GM19193 (cell line): ENCODE measurements around the gene TXNDC16.

Experiments used
- POLR2A ChIP-seq: IDR thresholded peaks from 4 replicates; pipeline ENCODE4 v1.6.1; 2011; ENCODE audit not compliant: insufficient read depth, insufficient read length; ENCODE audit errors: extremely low read depth

TXNDC16 gene

DNA sequence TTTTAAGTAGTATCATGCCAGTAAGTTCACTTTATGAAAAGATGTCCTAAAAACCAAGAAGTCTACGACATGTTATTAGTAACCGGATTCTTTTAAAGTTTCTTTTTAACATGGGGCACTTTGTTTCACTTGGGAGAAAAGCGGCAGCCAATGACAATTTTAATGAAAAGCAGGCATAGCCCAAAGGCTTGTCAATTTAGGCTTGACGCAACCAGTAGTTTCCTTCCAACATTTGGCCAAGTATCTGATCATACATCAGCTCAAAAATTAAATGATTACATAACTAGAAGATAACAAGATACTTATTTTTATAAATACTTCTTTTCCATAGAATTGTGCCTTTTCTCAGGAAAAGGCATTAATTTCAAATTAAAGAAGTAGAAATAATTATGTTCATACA, 112.8 kb downstream of the TXNDC16 start:
- no peak for TF ChIP-seq POLR2A

- TF ChIP-seq POLR2A = no peak
These were observed 117.3 kb downstream of the TXNDC16 start for GRCh38 chr14:52434955-52435354.

DNA sequence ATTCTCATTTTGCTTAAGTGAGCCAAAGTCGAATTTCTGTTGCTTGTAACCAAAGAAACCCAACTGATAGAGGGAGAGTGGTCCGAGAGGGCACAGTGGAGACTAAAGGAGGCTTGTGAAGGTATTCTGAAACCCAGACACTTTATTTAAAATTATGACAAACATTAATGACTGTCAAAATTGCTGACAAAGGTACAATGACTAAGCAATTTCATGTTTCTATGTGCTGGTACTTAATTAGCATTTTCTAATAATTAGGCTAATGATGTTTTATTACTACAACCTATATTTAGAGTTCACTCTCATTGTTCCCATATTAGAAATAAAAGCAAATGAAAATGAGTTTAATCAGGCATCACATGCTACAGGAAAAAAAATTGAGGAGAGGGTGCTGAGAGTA, 121.8 kb downstream of the TXNDC16 start:
- TF ChIP-seq POLR2A = no peak

DNA sequence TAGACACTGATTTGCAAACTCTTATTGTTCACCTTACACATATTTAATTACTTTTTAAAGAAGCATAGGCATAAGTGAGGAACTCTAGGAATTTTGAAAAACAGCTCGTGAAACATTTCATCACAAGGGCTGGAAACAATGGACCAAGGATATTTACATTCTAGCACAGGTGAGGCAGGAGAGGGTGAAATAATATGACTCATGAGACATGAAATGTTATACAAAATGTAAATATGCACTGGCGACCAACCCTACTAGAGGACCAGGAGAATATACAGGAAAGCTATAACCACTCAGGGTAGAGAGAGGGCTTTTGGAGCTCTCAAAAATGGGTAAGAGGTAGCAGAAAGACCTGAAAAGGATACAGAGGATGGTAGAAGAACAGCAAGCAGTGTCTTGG, 122.9 kb downstream of the TXNDC16 start:
- no peak for TF ChIP-seq POLR2A

GRCh38 chr14:52427460-52427859, 124.8 kb downstream of the TXNDC16 start:
- TF ChIP-seq POLR2A = no peak

- no peak for TF ChIP-seq POLR2A
These were observed 129.5 kb downstream of the TXNDC16 start for GRCh38 chr14:52422650-52423356.

- TF ChIP-seq POLR2A = no peak
These were observed 135.2 kb downstream of the TXNDC16 start for GRCh38 chr14:52417139-52417538.

- no peak for TF ChIP-seq POLR2A
These were observed 138.4 kb downstream of the TXNDC16 start for GRCh38 chr14:52413729-52414408.

DNA sequence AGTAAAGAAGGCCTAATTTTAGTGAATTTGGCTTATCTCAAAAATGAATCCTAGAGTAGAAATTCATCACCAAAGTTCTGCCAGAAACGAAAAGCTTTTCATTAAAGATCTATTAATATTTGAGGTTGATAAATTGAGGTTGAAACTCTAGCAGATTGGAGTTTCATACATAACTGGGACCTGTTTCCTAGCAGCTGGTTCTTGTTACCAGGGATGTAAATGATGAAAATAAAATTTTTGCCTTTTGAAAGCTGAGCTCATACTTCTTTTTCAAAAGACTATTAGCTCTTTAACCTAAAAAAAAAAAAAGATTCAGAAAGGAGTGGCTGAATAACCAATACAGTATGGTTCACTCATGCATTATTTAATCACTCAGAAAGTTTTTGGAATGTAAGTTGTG, 139.9 kb downstream of the TXNDC16 start:
- no peak for TF ChIP-seq POLR2A

DNA sequence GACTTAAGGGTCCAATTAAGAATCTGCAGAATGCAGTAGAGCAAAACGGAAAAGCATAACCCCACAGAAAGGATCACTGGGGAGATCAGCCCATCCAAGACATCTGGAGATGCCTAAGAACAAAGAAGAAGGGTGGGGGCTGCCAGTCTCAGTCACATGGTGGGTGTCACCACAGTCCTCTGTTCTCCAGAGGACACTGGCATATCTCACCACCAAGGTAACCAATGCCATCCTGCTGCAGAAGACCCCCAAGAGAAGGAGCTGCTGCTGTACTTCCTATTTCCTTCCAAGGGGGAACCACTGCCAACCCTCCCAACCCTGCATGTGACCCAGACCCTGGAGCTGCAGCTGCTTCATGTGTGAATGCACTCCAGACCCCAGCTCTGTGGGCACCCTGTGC, 147.0 kb downstream of the TXNDC16 start:
- no peak for TF ChIP-seq POLR2A

DNA sequence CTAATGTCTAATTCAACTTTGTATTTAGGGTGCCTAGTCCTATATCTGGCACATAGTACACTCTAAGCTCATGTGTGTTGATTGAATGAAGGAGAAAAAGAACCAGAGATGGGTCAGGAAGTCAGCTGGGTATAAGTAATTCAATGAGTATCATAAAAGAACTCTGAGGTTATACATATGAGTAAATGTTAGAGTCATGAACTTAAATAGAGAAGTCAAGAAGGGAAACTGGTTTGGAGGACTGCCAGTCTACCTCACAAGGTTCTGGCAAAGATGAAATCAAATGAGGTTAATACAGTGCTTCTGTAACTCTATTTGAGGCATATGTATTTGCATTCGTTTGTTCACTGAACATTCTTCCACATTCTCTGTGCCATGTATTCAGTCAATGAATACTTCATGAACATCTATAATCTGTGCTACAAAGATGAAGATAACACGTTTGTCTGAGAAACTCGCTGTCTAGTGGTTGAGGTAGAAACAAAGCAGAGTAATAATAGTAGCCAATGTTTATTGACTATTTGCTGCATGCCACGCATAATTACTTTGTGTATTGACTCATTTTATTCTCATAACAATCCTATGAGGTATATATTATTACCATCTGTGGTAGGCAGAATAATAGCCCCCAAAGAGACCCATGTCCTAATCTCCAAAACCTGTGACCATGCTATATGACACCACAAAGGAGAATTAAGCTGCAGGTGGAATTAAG, 149.3 kb downstream of the TXNDC16 start:
- no peak for TF ChIP-seq POLR2A

GRCh38 chr14:52400846-52401245, 151.5 kb downstream of the TXNDC16 start:
- TF ChIP-seq POLR2A = no peak

GRCh38 chr14:52399921-52400595, 152.2 kb downstream of the TXNDC16 start:
- no peak for TF ChIP-seq POLR2A

DNA sequence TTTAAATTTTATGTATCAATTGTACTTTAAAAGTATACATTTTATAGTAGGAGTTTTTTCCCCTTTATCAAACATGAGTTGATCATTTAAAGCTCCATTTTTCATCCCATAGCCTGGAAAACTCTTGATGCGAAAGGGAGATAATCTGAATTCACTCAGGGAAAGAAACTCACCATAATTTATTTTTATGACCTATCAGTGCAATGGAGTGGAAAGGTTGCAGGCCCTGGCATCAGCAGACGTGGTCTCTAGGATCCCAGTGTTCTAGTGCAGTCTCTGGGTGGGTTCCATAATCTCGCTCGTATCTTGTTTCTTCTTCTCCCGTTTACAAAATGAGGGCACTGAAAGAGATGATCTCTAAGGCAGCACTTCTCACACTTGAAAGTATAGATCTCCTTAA, 153.2 kb downstream of the TXNDC16 start:
- TF ChIP-seq POLR2A = no peak

DNA sequence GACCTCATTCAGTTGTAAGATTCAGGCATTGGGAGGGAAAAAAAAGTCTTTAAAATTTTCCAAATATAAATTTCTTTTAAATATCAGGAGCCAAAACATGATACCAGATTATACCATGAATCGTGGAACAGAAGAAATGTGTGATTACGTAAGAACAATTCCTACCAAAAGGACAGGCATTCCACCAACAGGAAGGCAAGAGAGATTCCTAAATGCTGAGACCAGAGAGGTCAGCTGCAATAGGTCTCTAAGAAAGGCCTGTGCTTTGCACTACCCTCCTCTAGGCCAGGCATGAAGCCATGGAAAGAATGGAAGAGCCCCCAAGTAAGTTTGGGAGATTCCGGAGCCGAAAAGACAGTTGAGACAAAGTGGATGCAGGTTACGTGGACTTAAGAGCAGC, 154.5 kb downstream of the TXNDC16 start:
- no peak for TF ChIP-seq POLR2A
